ENCODE measurements around the gene GRK4.

GRK4 gene

DNA sequence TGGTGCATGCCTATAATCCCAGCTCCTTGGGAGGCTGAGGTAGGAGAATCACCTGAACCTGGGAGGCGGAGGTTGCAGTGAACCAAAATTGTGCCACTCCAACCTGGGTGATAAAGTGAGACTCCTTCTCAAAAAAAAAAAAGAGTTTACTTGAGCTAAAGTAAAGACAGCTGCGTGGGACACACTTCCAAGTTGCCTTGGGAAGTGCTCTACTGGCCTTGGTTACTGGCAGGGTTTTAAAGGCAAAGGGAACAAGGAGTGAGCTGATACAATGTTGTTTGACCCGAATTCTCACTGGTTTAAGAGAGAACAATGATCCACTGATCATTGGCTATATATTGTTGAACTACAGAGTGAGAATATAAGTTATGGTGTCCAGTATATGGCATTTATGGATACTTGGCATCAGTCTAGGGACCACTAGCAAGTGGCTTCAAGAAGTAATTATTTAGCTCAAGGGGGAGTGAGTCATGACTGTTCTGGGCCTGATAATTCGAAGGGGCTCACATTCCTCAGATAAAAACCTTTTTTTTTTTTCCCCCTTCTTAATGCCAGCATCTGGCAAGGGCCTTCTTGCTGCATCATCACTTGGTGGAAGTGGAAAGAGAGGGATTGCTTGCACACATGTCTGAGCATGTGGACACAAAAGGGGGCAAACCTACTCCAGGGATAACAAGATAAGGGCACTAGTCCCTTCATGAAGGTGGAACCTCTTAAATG is 32.3 kb downstream of the GRK4 start:
- Histone ChIP-seq H3K27ac (no peak overlapping the region), H3K4me3 (no peak overlapping the region)
- DNase-seq (ENCODE audit: low spot score) = no peak
- TF ChIP-seq, protein P1, sequence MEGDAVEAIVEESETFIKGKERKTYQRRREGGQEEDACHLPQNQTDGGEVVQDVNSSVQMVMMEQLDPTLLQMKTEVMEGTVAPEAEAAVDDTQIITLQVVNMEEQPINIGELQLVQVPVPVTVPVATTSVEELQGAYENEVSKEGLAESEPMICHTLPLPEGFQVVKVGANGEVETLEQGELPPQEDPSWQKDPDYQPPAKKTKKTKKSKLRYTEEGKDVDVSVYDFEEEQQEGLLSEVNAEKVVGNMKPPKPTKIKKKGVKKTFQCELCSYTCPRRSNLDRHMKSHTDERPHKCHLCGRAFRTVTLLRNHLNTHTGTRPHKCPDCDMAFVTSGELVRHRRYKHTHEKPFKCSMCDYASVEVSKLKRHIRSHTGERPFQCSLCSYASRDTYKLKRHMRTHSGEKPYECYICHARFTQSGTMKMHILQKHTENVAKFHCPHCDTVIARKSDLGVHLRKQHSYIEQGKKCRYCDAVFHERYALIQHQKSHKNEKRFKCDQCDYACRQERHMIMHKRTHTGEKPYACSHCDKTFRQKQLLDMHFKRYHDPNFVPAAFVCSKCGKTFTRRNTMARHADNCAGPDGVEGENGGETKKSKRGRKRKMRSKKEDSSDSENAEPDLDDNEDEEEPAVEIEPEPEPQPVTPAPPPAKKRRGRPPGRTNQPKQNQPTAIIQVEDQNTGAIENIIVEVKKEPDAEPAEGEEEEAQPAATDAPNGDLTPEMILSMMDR (IDR thresholded peaks at IDR 0.05) = no peak

GRCh38 chr4:2996415-2996814 is 33.0 kb downstream of the GRK4 start:
- no peak for DNase-seq (ENCODE audit: low spot score)
- no peak overlapping the region for H3K4me3 ChIP-seq
- TF ChIP-seq, protein P1 (IDR thresholded peaks at IDR 0.05) = no peak
- no peak overlapping the region for H3K27ac ChIP-seq

DNA sequence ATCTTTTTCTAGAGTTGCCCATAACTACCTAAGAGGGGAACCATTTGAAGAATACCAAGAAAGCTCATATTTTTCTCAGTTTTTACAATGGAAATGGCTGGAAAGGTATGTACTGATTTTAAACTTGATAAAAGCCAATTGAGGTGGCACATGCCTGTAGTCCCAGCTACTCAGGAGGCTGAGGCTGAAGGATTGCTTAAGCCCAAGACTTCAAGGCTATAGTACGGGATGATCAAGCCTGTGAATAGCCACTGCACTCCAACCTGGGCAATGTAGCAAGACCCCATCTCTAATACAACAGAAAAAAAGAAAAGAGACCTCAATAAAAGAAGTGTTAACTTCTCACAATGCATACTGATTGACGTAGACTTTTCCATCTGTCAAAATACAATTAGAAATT is 44.4 kb downstream of the GRK4 start:
- no peak overlapping the region for H3K27ac ChIP-seq
- no peak overlapping the region for H3K4me3 ChIP-seq
- TF ChIP-seq, protein P1 (IDR thresholded peaks at IDR 0.05) = no peak
- DNase-seq (ENCODE audit: low spot score) = no peak

GRCh38 chr4:3009422-3009821 is 46.1 kb downstream of the GRK4 start:
- no peak for DNase-seq (ENCODE audit: low spot score)
- TF ChIP-seq, protein P1 (IDR thresholded peaks at IDR 0.05) = no peak
- no peak overlapping the region for H3K4me3 ChIP-seq
- no peak overlapping the region for H3K27ac ChIP-seq

- TF ChIP-seq, protein P1 (IDR thresholded peaks at IDR 0.05) = no peak
- Histone ChIP-seq H3K4me3 (no peak overlapping the region), H3K27ac (peak overlapping the region in 1 of 2 donors; percentile 27)
- DNase-seq (ENCODE audit: low spot score) = no peak
These were observed 47.2 kb downstream of the GRK4 start for GRCh38 chr4:3010577-3010976.

DNA sequence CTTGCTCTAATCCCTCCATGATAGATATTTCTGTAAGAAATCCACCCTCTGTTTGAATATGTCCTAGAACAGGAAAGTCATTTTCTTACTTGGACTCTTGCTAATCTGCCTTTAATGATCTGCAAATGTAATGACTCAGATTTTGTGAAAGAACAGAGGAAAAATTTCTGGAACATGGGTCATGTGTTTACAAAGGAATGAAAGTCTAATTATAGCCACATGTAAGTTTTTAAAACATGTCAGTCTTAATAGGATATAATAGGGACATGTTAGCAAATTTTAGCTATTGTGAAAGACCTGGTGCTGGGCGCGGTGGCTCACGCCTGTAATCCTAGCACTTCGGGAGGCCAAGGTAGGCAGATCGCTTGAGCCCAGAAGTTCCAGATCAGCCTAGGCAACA is 47.6 kb downstream of the GRK4 start:
- H3K27ac ChIP-seq = peak overlapping the region in 1 of 2 donors; percentile 27

More for the DNA sequence above, 47.6 kb downstream of the GRK4 start:
- H3K4me3 ChIP-seq = no peak overlapping the region
- TF ChIP-seq, protein P1 (IDR thresholded peaks at IDR 0.05) = no peak
- no peak for DNase-seq (ENCODE audit: low spot score)
